Hepatocyte (in vitro differentiated cells): ENCODE results near the gene CFAP161. TPM values are rescaled to one million over a fixed set of nuclear protein-coding genes. Genes with fewer than 3 reads are reported as not detected.

Source experiments
- DNase-seq: peaks from one replicate; pipeline ENCODE4 v3.0.0-alpha.2; 2016; ENCODE audit warnings: low spot score
- H2AFZ ChIP-seq: fragments of 200-600 bp; sonication (generic); 2 replicates; pipeline ENCODE4 v1.6.0; 2016; ENCODE audit warnings: antibody characterized with exemption, mild to moderate bottlenecking
- H3K27ac ChIP-seq: fragments of 200-600 bp; sonication (generic); 2 replicates; pipeline ENCODE4 v1.5.1; 2016; ENCODE audit warnings: mild to moderate bottlenecking
- H3K27me3 ChIP-seq: fragments of 200-600 bp; sonication (generic); 2 replicates; pipeline ENCODE4 v1.6.1; 2016
- H3K36me3 ChIP-seq: fragments of 200-600 bp; sonication (generic); replicated peaks from 2 replicates; pipeline ENCODE4 v1.5.1; 2016; ENCODE audit warnings: low read depth; ENCODE audit not compliant: insufficient read depth
- H3K4me1 ChIP-seq: fragments of 200-600 bp; sonication (generic); 2 replicates; pipeline ENCODE4 v1.5.1; 2016; ENCODE audit warnings: mild to moderate bottlenecking, moderate library complexity; ENCODE audit not compliant: insufficient read depth
- H3K4me2 ChIP-seq: fragments of 200-600 bp; sonication (generic); 2 replicates; pipeline ENCODE4 v1.6.0; 2016
- H3K4me3 ChIP-seq: fragments of 200-600 bp; sonication (generic); 2 replicates; pipeline ENCODE4 v1.5.1; 2016; ENCODE audit warnings: mild to moderate bottlenecking
- H3K79me2 ChIP-seq: fragments of 200-600 bp; sonication (generic); 2 replicates; pipeline ENCODE4 v1.6.0; 2017; ENCODE audit warnings: mild to moderate bottlenecking
- H3K9me2 ChIP-seq: fragments of 200-600 bp; sonication (generic); replicated peaks from 2 replicates; pipeline ENCODE4 v1.6.0; 2017; ENCODE audit warnings: mild to moderate bottlenecking; ENCODE audit not compliant: insufficient read depth
- H3K9me3 ChIP-seq: fragments of 200-600 bp; sonication (generic); 2 replicates; pipeline ENCODE4 v1.5.1; 2016; ENCODE audit warnings: low read depth, mild to moderate bottlenecking
- H4K20me1 ChIP-seq: fragments of 200-600 bp; sonication (generic); 2 replicates; pipeline ENCODE4 v1.6.0; 2016; ENCODE audit warnings: mild to moderate bottlenecking; ENCODE audit not compliant: insufficient read depth, poor library complexity, severe bottlenecking
- CTCF ChIP-seq: fragments of 200-600 bp; sonication (generic); IDR thresholded peaks from 2 replicates; pipeline ENCODE4 v1.5.1; 2016; ENCODE audit warnings: antibody characterized with exemption, mild to moderate bottlenecking; ENCODE audit not compliant: poor library complexity
- EZH2 ChIP-seq: fragments of 200-600 bp; sonication (generic); IDR thresholded peaks from 2 replicates; pipeline ENCODE4 v1.6.1; 2016; ENCODE audit warnings: antibody characterized with exemption, mild to moderate bottlenecking, borderline replicate concordance
- EZH2phosphoT487 ChIP-seq: fragments of 200-600 bp; sonication (generic); IDR thresholded peaks from one replicate; pipeline ENCODE4 v1.6.1; 2018; ENCODE audit warnings: antibody characterized with exemption, mild to moderate bottlenecking, low read depth, moderate library complexity; ENCODE audit not compliant: unreplicated experiment, severe bottlenecking
- WGBS: methylation state at CpG from one replicate; pipeline ENCODE4 v1.1.6; 2016; ENCODE audit warnings: low lambda C conversion rate; ENCODE audit errors: missing lambda C conversion rate; 5-methylcytosine and 5-hydroxymethylcytosine counted together
- polyA plus RNA-seq: library from polyadenylated mRNA; unstranded; fragments of >200 nt; fragmentation: Nextera tagmentation; extraction: Ambion mirVana; gene quantifications from 2 replicates; pipeline ENCODE4 v1.2.1, GENCODE V29; 2016
- total RNA-seq: library from RNA; depleted of rRNA; stranded (reverse); fragments of >200 nt; gene quantifications from 2 replicates; pipeline ENCODE4 v1.2.3, GENCODE V29; 2014

CFAP161 gene
- total and polyA plus RNA-seq, 2 experiments from 2014 or later: 0.81 TPM; not detected in 1

- Histone ChIP-seq H3K9me2 (no peaks in the 10 kb centered on the region), H2AFZ (no peak overlapping the region), H3K4me1 (peaks cover 9% of the 10 kb centered on the region), H3K27me3 (peaks cover 16% of the 10 kb centered on the region), H3K4me3 (no peak overlapping the region), H3K4me2 (no peak overlapping the region), H3K27ac (no peak overlapping the region), H4K20me1 (no peaks in the 10 kb centered on the region), H3K36me3 (no peaks in the 10 kb centered on the region), H3K79me2 (no peaks in the 10 kb centered on the region), H3K9me3 (no peaks in the 10 kb centered on the region)
- TF ChIP-seq EZH2 (no peak), EZH2phosphoT487 (no peak), CTCF (no peak)
- no peak for DNase-seq
- WGBS: 68% methylated on average over 4 of the region's 4 CpGs
These were observed 23.1 kb upstream of the CFAP161 start for GRCh38 chr15:81111018-81111417.

- no peak overlapping the region for H3K4me3 ChIP-seq
- 82% methylated on average over 6 of the region's 6 CpGs for WGBS
These were observed 22.3 kb upstream of the CFAP161 start for GRCh38 chr15:81111510-81112470.

GRCh38 chr15:81113204-81113657 is 20.8 kb upstream of the CFAP161 start:
- Histone ChIP-seq H3K9me2 (no peaks in the 10 kb centered on the region), H3K36me3 (no peaks in the 10 kb centered on the region), H4K20me1 (no peaks in the 10 kb centered on the region), H3K4me1 (peaks cover 9% of the 10 kb centered on the region), H3K79me2 (no peaks in the 10 kb centered on the region), H3K4me3 (no peak overlapping the region), H3K9me3 (no peaks in the 10 kb centered on the region), H3K4me2 (no peak overlapping the region), H2AFZ (no peak overlapping the region), H3K27ac (no peak overlapping the region), H3K27me3 (peaks cover 22% of the 10 kb centered on the region)
- no peak for TF ChIP-seq EZH2phosphoT487
- DNase-seq: no peak
- WGBS: 34% methylated on average over 3 of the region's 3 CpGs

More at GRCh38 chr15:81111510-81112470, 22.3 kb upstream of the CFAP161 start:
- Histone ChIP-seq H3K27ac (no peak overlapping the region), H3K36me3 (no peaks in the 10 kb centered on the region), H4K20me1 (no peaks in the 10 kb centered on the region), H3K9me3 (no peaks in the 10 kb centered on the region), H3K27me3 (peaks cover 16% of the 10 kb centered on the region), H3K4me1 (peaks cover 9% of the 10 kb centered on the region), H3K9me2 (no peaks in the 10 kb centered on the region), H2AFZ (no peak overlapping the region), H3K79me2 (no peaks in the 10 kb centered on the region), H3K4me2 (no peak overlapping the region)
- TF ChIP-seq CTCF (no peak), EZH2 (no peak), EZH2phosphoT487 (no peak)
- DNase-seq: no peak

- H3K4me1 ChIP-seq: peaks cover 9% of the 10 kb centered on the region
- no peak for TF ChIP-seq CTCF
- TF ChIP-seq EZH2phosphoT487: no peak
- TF ChIP-seq EZH2: no peak
- peaks cover 22% of the 10 kb centered on the region for H3K27me3 ChIP-seq
- H3K79me2 ChIP-seq: no peaks in the 10 kb centered on the region
- H4K20me1 ChIP-seq: no peaks in the 10 kb centered on the region
- no peak for DNase-seq
- H3K9me2 ChIP-seq: no peaks in the 10 kb centered on the region
- no peaks in the 10 kb centered on the region for H3K36me3 ChIP-seq
- no peak overlapping the region for H3K27ac ChIP-seq
- H2AFZ ChIP-seq: no peak overlapping the region
- no peak overlapping the region for H3K4me2 ChIP-seq
- H3K9me3 ChIP-seq: no peaks in the 10 kb centered on the region
- no peak overlapping the region for H3K4me3 ChIP-seq
- 42% methylated on average over 3 of the region's 3 CpGs for WGBS
These were observed 20.2 kb upstream of the CFAP161 start for GRCh38 chr15:81113861-81114291.
